H9 (cell line): Measurements from ENCODE around the gene PCGF6. TPM values are rescaled to one million over a fixed set of nuclear protein-coding genes. Genes with fewer than 3 reads are reported as not detected.
"Not testable (repeated sequence)": the region's sequence is repeated elsewhere in the genome, so short reads cannot be mapped to it uniquely, and the experiment has no call there.

Experiments used
- DNase-seq: peaks from one replicate; pipeline ENCODE4 v3.0.0-alpha.2; 2017
- H2AFZ ChIP-seq: one replicate; pipeline ENCODE4 v1.6.1; 2013; ENCODE audit warnings: mild to moderate bottlenecking, low read length, control low read depth, moderate library complexity
- H2AK5ac ChIP-seq: 2 replicates; pipeline ENCODE4 v1.6.1; 2013; ENCODE audit warnings: low read length, control low read depth, mixed read lengths; ENCODE audit not compliant: insufficient read length
- H2BK120ac ChIP-seq: one replicate; pipeline ENCODE4 v1.6.1; 2013; ENCODE audit warnings: low read depth, mild to moderate bottlenecking, low read length, control low read depth, inconsistent platforms; ENCODE audit not compliant: poor library complexity, severe bottlenecking
- H2BK12ac ChIP-seq: 2 replicates; pipeline ENCODE4 v1.6.1; 2013; ENCODE audit warnings: low read length, control low read depth, mixed read lengths, low read depth; ENCODE audit not compliant: insufficient read length
- H2BK15ac ChIP-seq: 2 replicates; pipeline ENCODE4 v1.6.1; 2013; ENCODE audit warnings: low read depth, low read length, control low read depth
- H2BK20ac ChIP-seq: one replicate; pipeline ENCODE4 v1.6.1; 2013; ENCODE audit warnings: low read depth, mild to moderate bottlenecking, low read length, control low read depth, inconsistent platforms; ENCODE audit not compliant: poor library complexity, severe bottlenecking
- H2BK5ac ChIP-seq: 2 replicates; pipeline ENCODE4 v1.6.1; 2013; ENCODE audit warnings: low read length, control low read depth, mixed read lengths; ENCODE audit not compliant: insufficient read length
- H3K14ac ChIP-seq: 2 replicates; pipeline ENCODE4 v1.6.1; 2013; ENCODE audit warnings: low read length, control low read depth; ENCODE audit not compliant: insufficient read depth
- H3K18ac ChIP-seq: 2 replicates; pipeline ENCODE4 v1.6.1; 2013; ENCODE audit warnings: low read depth, mild to moderate bottlenecking, mixed read lengths, low read length, control low read depth; ENCODE audit not compliant: insufficient read length
- H3K23ac ChIP-seq: 2 replicates; pipeline ENCODE4 v1.6.1; 2013; ENCODE audit warnings: low read length, control low read depth, mixed read lengths, low read depth; ENCODE audit not compliant: insufficient read length
- H3K23me2 ChIP-seq: 2 replicates; pipeline ENCODE4 v1.6.1; 2013; ENCODE audit warnings: low read depth, mild to moderate bottlenecking, mixed read lengths, low read length, control low read depth; ENCODE audit not compliant: insufficient read length, poor library complexity, severe bottlenecking
- H3K27ac ChIP-seq: 2 replicates; pipeline ENCODE4 v1.5.1; 2013; ENCODE audit warnings: low read length, control low read depth, mixed read lengths, low read depth; ENCODE audit not compliant: insufficient read length
- H3K27me3 ChIP-seq: 2 replicates; pipeline ENCODE4 v1.6.1; 2013; ENCODE audit warnings: low read length, control low read depth, inconsistent platforms; ENCODE audit not compliant: insufficient read depth
- H3K4ac ChIP-seq: 2 replicates; pipeline ENCODE4 v1.6.1; 2013; ENCODE audit warnings: low read depth, mild to moderate bottlenecking, control low read depth, inconsistent platforms, low read length, moderate library complexity
- H3K4me1 ChIP-seq: 2 replicates; pipeline ENCODE4 v1.6.1; 2013; ENCODE audit warnings: low read length, control low read depth, inconsistent platforms; ENCODE audit not compliant: insufficient read depth
- H3K4me2 ChIP-seq: 2 replicates; pipeline ENCODE4 v1.6.1; 2013; ENCODE audit warnings: low read length, control low read depth, mixed read lengths; ENCODE audit not compliant: insufficient read length, insufficient read depth
- H3K56ac ChIP-seq: 2 replicates; pipeline ENCODE4 v1.6.1; 2013; ENCODE audit warnings: low read depth, mild to moderate bottlenecking, mixed read lengths, low read length, control low read depth; ENCODE audit not compliant: insufficient read length
- H3K79me1 ChIP-seq: 2 replicates; pipeline ENCODE4 v1.6.1; 2013; ENCODE audit warnings: low read depth, mild to moderate bottlenecking, moderate library complexity, low read length, control low read depth, inconsistent platforms; ENCODE audit not compliant: insufficient read depth, poor library complexity, severe bottlenecking
- H3K79me2 ChIP-seq: 2 replicates; pipeline ENCODE4 v1.6.1; 2013; ENCODE audit warnings: low read length, control low read depth, inconsistent platforms; ENCODE audit not compliant: insufficient read depth
- H3K9ac ChIP-seq: 2 replicates; pipeline ENCODE4 v1.6.1; 2013; ENCODE audit warnings: low read length, control low read depth, mixed read lengths; ENCODE audit not compliant: insufficient read length; ENCODE audit errors: extremely low read depth
- H3K9me3 ChIP-seq: one replicate; pipeline ENCODE4 v1.6.1; 2013; ENCODE audit warnings: low read depth, low read length, inconsistent platforms; ENCODE audit not compliant: control insufficient read depth
- H3T11ph ChIP-seq: one replicate; pipeline ENCODE4 v1.6.1; 2013; ENCODE audit warnings: mild to moderate bottlenecking, low read length, control low read depth, inconsistent platforms
- H4K20me1 ChIP-seq: one replicate; pipeline ENCODE4 v1.6.1; 2013; ENCODE audit not compliant: control insufficient read depth, insufficient read length, insufficient read depth
- H4K5ac ChIP-seq: 2 replicates; pipeline ENCODE4 v1.6.1; 2013; ENCODE audit warnings: low read depth, mild to moderate bottlenecking, mixed read lengths, low read length, control low read depth; ENCODE audit not compliant: insufficient read length
- H4K8ac ChIP-seq: replicated peaks from 2 replicates; pipeline ENCODE4 v1.6.1; 2013; ENCODE audit warnings: low read length, control low read depth, mixed read lengths, low read depth; ENCODE audit not compliant: insufficient read length
- H4K91ac ChIP-seq: 2 replicates; pipeline ENCODE4 v1.6.1; 2013; ENCODE audit warnings: low read depth, mild to moderate bottlenecking, moderate library complexity, mixed read lengths, low read length, control low read depth; ENCODE audit not compliant: insufficient read length
- H3K27ac Mint-ChIP-seq, 3 experiments: 2 replicates in 2 of 3; 3 replicates in 1 of 3; pipeline ENCODE4 v1.8.0; 2020 to 2021; ENCODE audit warnings: mixed read lengths in 3 of 3, mild to moderate bottlenecking in 1 of 3, moderate library complexity in 1 of 3
- H3K27me3 Mint-ChIP-seq: 2 replicates; pipeline ENCODE4 v1.8.0; 2021; ENCODE audit warnings: low read depth, mild to moderate bottlenecking, moderate library complexity, mixed read lengths
- H3K36me3 Mint-ChIP-seq, 3 experiments: 2 replicates in 2 of 3; 3 replicates in 1 of 3; pipeline ENCODE4 v1.8.0; 2020 to 2021; ENCODE audit warnings: low read depth in 3 of 3, mixed read lengths in 3 of 3; ENCODE audit not compliant: insufficient read depth in 1 of 3
- H3K4me1 Mint-ChIP-seq, 2 experiments: 2 replicates each; pipeline ENCODE4 v1.8.0; 2020; ENCODE audit warnings: mixed read lengths in 2 of 2
- H3K4me3 Mint-ChIP-seq, 2 experiments: 2 replicates in 1 of 2; 3 replicates in 1 of 2; pipeline ENCODE4 v1.8.0; 2020 to 2021; ENCODE audit warnings: mild to moderate bottlenecking in 2 of 2, mixed read lengths in 2 of 2, moderate library complexity in 1 of 2
- H3K9me3 Mint-ChIP-seq, 2 experiments: 2 replicates in 1 of 2; 3 replicates in 1 of 2; pipeline ENCODE4 v1.8.0; 2020; ENCODE audit warnings: mild to moderate bottlenecking in 2 of 2, mixed read lengths in 2 of 2, moderate library complexity in 1 of 2
- WGBS: extraction: QIAGEN DNeasy Blood & Tissue Kit; methylation state at CpG from one replicate; pipeline ENCODE4 v1.1.7; 2013; ENCODE audit warnings: missing lambda C conversion rate, low lambda C conversion rate, mixed read lengths; ENCODE audit not compliant: insufficient read length; ENCODE audit errors: extremely low coverage; 5-methylcytosine and 5-hydroxymethylcytosine counted together
- total RNA-seq: library from RNA; stranded (reverse); gene quantifications from 2 replicates; pipeline ENCODE4 v1.2.1, GENCODE V29; 2021
- TF ChIP-seq, protein P1 (sequence below): fragments of 200-600 bp; sonication (generic); conservative IDR thresholded peaks from 3 replicates; pipeline ENCODE4 v1.8.0; 2021; ENCODE audit warnings: antibody characterized with exemption, mild to moderate bottlenecking

Gene PCGF6
- total RNA-seq, 1 experiment from 2014 or later = 23.5 TPM

DNA sequence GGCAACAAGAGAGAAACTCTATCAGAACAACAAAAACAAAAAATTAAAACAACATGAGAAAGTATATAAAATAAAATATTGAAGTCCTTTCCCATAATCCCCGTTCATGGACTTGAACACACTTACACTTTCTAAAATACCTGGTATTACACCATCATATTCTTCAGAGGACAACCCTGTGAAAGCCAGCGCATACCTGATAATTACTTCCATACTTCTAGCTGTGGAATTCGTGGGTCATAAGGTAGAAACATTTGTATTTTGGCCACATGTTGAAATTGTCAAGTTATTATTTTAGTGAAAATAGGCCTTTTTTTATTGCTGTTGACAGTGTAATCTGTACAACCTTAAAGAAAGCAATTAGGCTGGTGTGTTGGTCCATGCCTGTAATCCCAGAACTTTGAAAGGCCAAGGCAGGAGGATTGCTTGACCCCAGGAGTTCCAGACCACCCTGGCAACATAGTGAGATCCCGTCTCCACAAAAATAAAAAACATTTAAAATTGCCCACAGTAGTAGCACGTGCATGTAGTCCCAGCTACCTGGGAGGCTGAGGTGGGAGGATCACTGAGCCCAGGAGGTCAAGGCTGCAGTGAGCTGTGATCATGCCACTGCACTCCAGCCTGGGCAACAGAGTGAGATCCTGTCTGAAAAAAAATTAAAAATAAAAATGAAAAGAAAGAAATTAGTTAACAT lies 5.1 kb upstream of the PCGF6 start:
- Histone ChIP-seq H2BK120ac (no peak overlapping the region), H3T11ph (no peak overlapping the region), H3K4me2 (no peak overlapping the region), H2AK5ac (no peak overlapping the region), H3K56ac (no peak overlapping the region), H2BK20ac (no peak overlapping the region), H3K4ac (no peak overlapping the region), H2BK15ac (no peak overlapping the region), H2BK5ac (no peak overlapping the region), H2AFZ (no peak overlapping the region), H3K9me3 (no peaks in the 10 kb centered on the region), H3K4me1 (no peaks in the 10 kb centered on the region), H3K9ac (no peak overlapping the region), H3K27ac (no peak overlapping the region), H4K8ac (no peak overlapping the region), H3K79me2 (no peaks in the 10 kb centered on the region), H2BK12ac (no peak overlapping the region), H3K27me3 (no peaks in the 10 kb centered on the region), H3K79me1 (no peaks in the 10 kb centered on the region), H3K14ac (no peak overlapping the region), H3K23ac (no peak overlapping the region), H3K18ac (no peak overlapping the region), H3K23me2 (no peaks in the 10 kb centered on the region), H4K5ac (no peak overlapping the region), H4K91ac (no peak overlapping the region), H4K20me1 (no peaks in the 10 kb centered on the region)
- no peaks in the 10 kb centered on the region for H3K27me3 Mint-ChIP-seq
- no CpG with 5 or more reads among the region's 5 CpGs for WGBS
- peaks cover 0 to 6% of the 10 kb centered on the region in 2 experiments; a peak in 2 of 4 replicates for H3K4me1 Mint-ChIP-seq
- H3K27ac Mint-ChIP-seq = no peak overlapping the region
- no peaks in the 10 kb centered on the region for H3K36me3 Mint-ChIP-seq
- no peak for DNase-seq
- H3K4me3 Mint-ChIP-seq = no peak overlapping the region
- TF ChIP-seq, protein P1, sequence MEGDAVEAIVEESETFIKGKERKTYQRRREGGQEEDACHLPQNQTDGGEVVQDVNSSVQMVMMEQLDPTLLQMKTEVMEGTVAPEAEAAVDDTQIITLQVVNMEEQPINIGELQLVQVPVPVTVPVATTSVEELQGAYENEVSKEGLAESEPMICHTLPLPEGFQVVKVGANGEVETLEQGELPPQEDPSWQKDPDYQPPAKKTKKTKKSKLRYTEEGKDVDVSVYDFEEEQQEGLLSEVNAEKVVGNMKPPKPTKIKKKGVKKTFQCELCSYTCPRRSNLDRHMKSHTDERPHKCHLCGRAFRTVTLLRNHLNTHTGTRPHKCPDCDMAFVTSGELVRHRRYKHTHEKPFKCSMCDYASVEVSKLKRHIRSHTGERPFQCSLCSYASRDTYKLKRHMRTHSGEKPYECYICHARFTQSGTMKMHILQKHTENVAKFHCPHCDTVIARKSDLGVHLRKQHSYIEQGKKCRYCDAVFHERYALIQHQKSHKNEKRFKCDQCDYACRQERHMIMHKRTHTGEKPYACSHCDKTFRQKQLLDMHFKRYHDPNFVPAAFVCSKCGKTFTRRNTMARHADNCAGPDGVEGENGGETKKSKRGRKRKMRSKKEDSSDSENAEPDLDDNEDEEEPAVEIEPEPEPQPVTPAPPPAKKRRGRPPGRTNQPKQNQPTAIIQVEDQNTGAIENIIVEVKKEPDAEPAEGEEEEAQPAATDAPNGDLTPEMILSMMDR = no peak
- no peaks in the 10 kb centered on the region; a peak in 1 of 5 replicates for H3K9me3 Mint-ChIP-seq

DNA sequence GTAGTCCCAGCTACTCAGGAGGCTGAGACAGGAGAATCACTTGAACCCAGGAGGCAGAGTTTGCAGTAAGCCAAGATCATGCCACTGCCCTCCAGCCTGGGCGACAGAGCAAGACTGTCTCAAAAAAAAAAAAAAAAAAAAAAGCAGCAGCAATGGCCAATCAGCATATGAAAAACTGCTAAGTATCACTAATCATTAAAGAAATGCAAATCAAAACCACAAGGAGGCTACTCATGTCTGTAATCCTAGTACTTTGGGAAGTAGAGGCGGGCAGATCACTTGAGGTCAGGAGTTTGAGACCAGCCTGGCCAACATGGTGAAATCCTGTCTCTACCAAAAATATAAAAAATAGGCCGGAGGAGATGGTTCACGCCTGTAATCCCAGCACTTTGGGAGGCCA lies 3.6 kb upstream of the PCGF6 start:
- not testable (repeated sequence) for H2AK5ac ChIP-seq, H3K18ac ChIP-seq, H3T11ph ChIP-seq, H3K4me1 ChIP-seq, H4K5ac ChIP-seq, H3K9me3 Mint-ChIP-seq, H2BK15ac ChIP-seq, H4K8ac ChIP-seq, H2BK12ac ChIP-seq, H2BK20ac ChIP-seq, H3K14ac ChIP-seq, H3K56ac ChIP-seq, H4K20me1 ChIP-seq, H3K23ac ChIP-seq, H2BK5ac ChIP-seq, H2BK120ac ChIP-seq, H3K79me1 ChIP-seq, H3K27ac ChIP-seq, DNase-seq, H3K4me2 ChIP-seq, H3K36me3 Mint-ChIP-seq, H3K9me3 ChIP-seq, H3K79me2 ChIP-seq, H3K27me3 Mint-ChIP-seq, H3K4ac ChIP-seq, H3K4me3 Mint-ChIP-seq, H3K9ac ChIP-seq, H3K27ac Mint-ChIP-seq, H3K27me3 ChIP-seq, H2AFZ ChIP-seq, H4K91ac ChIP-seq, H3K23me2 ChIP-seq
- no CpG with 5 or more reads among the region's 4 CpGs for WGBS
- peaks cover 0 to 10% of the 10 kb centered on the region in 2 experiments; a peak in 2 of 4 replicates for H3K4me1 Mint-ChIP-seq
